Esophagus muscularis mucosa (tissue), 4 donors: ENCODE data around the gene AGAP1. TPM values are rescaled to one million over a fixed set of nuclear protein-coding genes. Genes with fewer than 3 reads are reported as not detected.

Source experiments
- DNase-seq: peaks from one replicate; pipeline ENCODE4 v3.0.0-alpha.2; 2017; ENCODE audit errors: extremely low spot score
- H3K27ac ChIP-seq, 4 donors: fragments of 200-600 bp; sonication (generic); replicated peaks in 1 of 4; 1 replicate in 3 of 4; 2 replicates in 1 of 4; pipeline ENCODE4 v1.5.1; 2016 to 2019; ENCODE audit warnings: mild to moderate bottlenecking in 1 of 4
- H3K27me3 ChIP-seq, 4 donors: fragments of 200-600 bp; sonication (generic); one replicate each; pipeline versions ENCODE4 v1.5.1 to v1.6.0; 2016 to 2019
- H3K36me3 ChIP-seq, 4 donors: fragments of 200-600 bp; sonication (generic); one replicate each; pipeline ENCODE4 v1.5.1; 2016 to 2019
- H3K4me1 ChIP-seq, 4 donors: fragments of 200-600 bp; sonication (generic); one replicate each; pipeline ENCODE4 v1.5.1; 2016 to 2019
- H3K4me3 ChIP-seq, 4 donors: fragments of 200-600 bp; sonication (generic); 1 replicate in 2 of 4; 2 replicates in 2 of 4; pipeline ENCODE4 v1.5.1; 2016 to 2019; ENCODE audit warnings: mild to moderate bottlenecking in 4 of 4, moderate library complexity in 1 of 4
- H3K9me3 ChIP-seq, 4 donors: fragments of 200-600 bp; sonication (generic); 1 replicate in 3 of 4; 2 replicates in 1 of 4; pipeline ENCODE4 v1.5.1; 2016 to 2019
- CTCF ChIP-seq, 3 experiments: fragments of 200-600 bp in 2 of 3; fragments of 450-650 bp in 1 of 3; sonication (generic) in 2 of 3; IDR thresholded peaks; one replicate each; pipeline ENCODE4 v1.5.1; 2017 to 2019; ENCODE audit warnings: antibody characterized with exemption in 3 of 3, mild to moderate bottlenecking in 2 of 3, moderate library complexity in 1 of 3
- EP300 ChIP-seq: sonication (generic); formaldehyde crosslinking; IDR thresholded peaks from one replicate; pipeline ENCODE4 v1.6.1; 2017; ENCODE audit warnings: antibody characterized with exemption
- POLR2A ChIP-seq: fragments of 450-650 bp; IDR thresholded peaks from one replicate; pipeline ENCODE4 v1.6.1; 2017; ENCODE audit warnings: antibody characterized with exemption, moderate library complexity, mild to moderate bottlenecking, low read depth
- POLR2AphosphoS5 ChIP-seq, 2 donors: sonication (generic); formaldehyde crosslinking; IDR thresholded peaks; one replicate each; pipeline ENCODE4 v1.6.1; 2017; ENCODE audit warnings: antibody characterized with exemption in 2 of 2
- WGBS: methylation state at CpG from one replicate; pipeline ENCODE4 v1.1.5; 2018; 5-methylcytosine and 5-hydroxymethylcytosine counted together
- intact Hi-C: fragments of 100-400 bp; cut with DNase I; formaldehyde crosslinking; loops from one replicate; pipeline ENCODE4 v1.15.1; 2023
- total RNA-seq, 4 donors: library from RNA; depleted of rRNA; stranded (reverse); fragments of >200 nt; gene quantifications; one replicate each; pipeline versions ENCODE4 v1.1.0 to v1.2.1, GENCODE V29; 2016

Gene AGAP1
- total RNA-seq, 4 donors from 2014 or later, result 37.9 to 62.4 (median 47.2) TPM

GRCh38 chr2:235447210-235447609 is 46.6 kb upstream of the AGAP1 start:
- no peaks in the 10 kb centered on the region for H3K36me3 ChIP-seq
- H3K4me1 ChIP-seq, result no peaks in the 10 kb centered on the region
- no peak for TF ChIP-seq EP300
- TF ChIP-seq CTCF (IDR thresholded peaks at IDR 0.05), result no peak
- no peak for TF ChIP-seq POLR2AphosphoS5 (IDR thresholded peaks at IDR 0.05)
- no peak for TF ChIP-seq POLR2A
- 95% methylated on average over 3 of the region's 3 CpGs for WGBS
- H3K9me3 ChIP-seq, result no peaks in the 10 kb centered on the region
- H3K4me3 ChIP-seq, result no peak overlapping the region
- H3K27ac ChIP-seq, result no peak overlapping the region
- intact Hi-C loops, result no loop called here
- no peak for DNase-seq
- H3K27me3 ChIP-seq, result no peaks in the 10 kb centered on the region

GRCh38 chr2:235449568-235449967 is 44.3 kb upstream of the AGAP1 start:
- H3K27ac ChIP-seq, result no peak overlapping the region
- intact Hi-C loops, result no loop called here
- WGBS, result 77% methylated on average over 9 of the region's 9 CpGs
- H3K4me1 ChIP-seq, result no peaks in the 10 kb centered on the region
- no peaks in the 10 kb centered on the region for H3K9me3 ChIP-seq
- no peak overlapping the region for H3K4me3 ChIP-seq
- no peak for DNase-seq
- no peaks in the 10 kb centered on the region for H3K36me3 ChIP-seq
- TF ChIP-seq CTCF (IDR thresholded peaks at IDR 0.05) (no peak), EP300 (no peak), POLR2AphosphoS5 (IDR thresholded peaks at IDR 0.05) (no peak), POLR2A (no peak)
- H3K27me3 ChIP-seq, result no peaks in the 10 kb centered on the region

GRCh38 chr2:235453605-235454151 is 40.2 kb upstream of the AGAP1 start:
- Histone ChIP-seq H3K4me1 (no peaks in the 10 kb centered on the region), H3K9me3 (no peaks in the 10 kb centered on the region), H3K27me3 (no peaks in the 10 kb centered on the region), H3K36me3 (no peaks in the 10 kb centered on the region), H3K4me3 (no peak overlapping the region), H3K27ac (no peak overlapping the region)
- intact Hi-C loops, result no loop called here
- DNase-seq, result no peak
- TF ChIP-seq POLR2AphosphoS5 (IDR thresholded peaks at IDR 0.05), result no peak
- TF ChIP-seq EP300, result no peak
- TF ChIP-seq CTCF (IDR thresholded peaks at IDR 0.05), result no peak
- TF ChIP-seq POLR2A, result no peak
- WGBS, result 89% methylated on average over 4 of the region's 6 CpGs

GRCh38 chr2:235458839-235459273 is 35.0 kb upstream of the AGAP1 start:
- Histone ChIP-seq H3K4me1 (peaks cover 0 to under 1% (median 0%) of the 10 kb centered on the region in 4 donors), H3K27me3 (no peaks in the 10 kb centered on the region), H3K36me3 (no peaks in the 10 kb centered on the region), H3K27ac (no peak overlapping the region), H3K4me3 (no peak overlapping the region), H3K9me3 (no peaks in the 10 kb centered on the region)
- no peak for DNase-seq
- no peak for TF ChIP-seq POLR2AphosphoS5 (IDR thresholded peaks at IDR 0.05)
- no peak for TF ChIP-seq CTCF (IDR thresholded peaks at IDR 0.05)
- no peak for TF ChIP-seq POLR2A
- no peak for TF ChIP-seq EP300
- intact Hi-C loops, result no loop called here
- WGBS, result 62% methylated on average over 7 of the region's 7 CpGs

- no peaks in the 10 kb centered on the region for H3K27me3 ChIP-seq
- H3K4me1 ChIP-seq, result peaks cover 0 to 4% (median 0%) of the 10 kb centered on the region in 4 donors
- 87% methylated on average over 8 of the region's 8 CpGs for WGBS
- H3K27ac ChIP-seq, result no peak overlapping the region
- no peak overlapping the region for H3K4me3 ChIP-seq
- intact Hi-C loops, result no loop called here
- DNase-seq, result no peak
- no peaks in the 10 kb centered on the region for H3K36me3 ChIP-seq
- TF ChIP-seq CTCF (IDR thresholded peaks at IDR 0.05) (no peak), POLR2A (no peak), POLR2AphosphoS5 (IDR thresholded peaks at IDR 0.05) (no peak), EP300 (no peak)
- no peaks in the 10 kb centered on the region for H3K9me3 ChIP-seq
These were observed 33.2 kb upstream of the AGAP1 start for GRCh38 chr2:235460548-235461047.
